Measurements from ENCODE around the gene C2orf92.
A peak's percentile ranks its signal among the peaks of the same experiment; 100 is the strongest.

The C2orf92 gene

GRCh38 chr2:97742381-97742847 lies 72.9 kb downstream of the C2orf92 start:
- TF ChIP-seq, protein P1, sequence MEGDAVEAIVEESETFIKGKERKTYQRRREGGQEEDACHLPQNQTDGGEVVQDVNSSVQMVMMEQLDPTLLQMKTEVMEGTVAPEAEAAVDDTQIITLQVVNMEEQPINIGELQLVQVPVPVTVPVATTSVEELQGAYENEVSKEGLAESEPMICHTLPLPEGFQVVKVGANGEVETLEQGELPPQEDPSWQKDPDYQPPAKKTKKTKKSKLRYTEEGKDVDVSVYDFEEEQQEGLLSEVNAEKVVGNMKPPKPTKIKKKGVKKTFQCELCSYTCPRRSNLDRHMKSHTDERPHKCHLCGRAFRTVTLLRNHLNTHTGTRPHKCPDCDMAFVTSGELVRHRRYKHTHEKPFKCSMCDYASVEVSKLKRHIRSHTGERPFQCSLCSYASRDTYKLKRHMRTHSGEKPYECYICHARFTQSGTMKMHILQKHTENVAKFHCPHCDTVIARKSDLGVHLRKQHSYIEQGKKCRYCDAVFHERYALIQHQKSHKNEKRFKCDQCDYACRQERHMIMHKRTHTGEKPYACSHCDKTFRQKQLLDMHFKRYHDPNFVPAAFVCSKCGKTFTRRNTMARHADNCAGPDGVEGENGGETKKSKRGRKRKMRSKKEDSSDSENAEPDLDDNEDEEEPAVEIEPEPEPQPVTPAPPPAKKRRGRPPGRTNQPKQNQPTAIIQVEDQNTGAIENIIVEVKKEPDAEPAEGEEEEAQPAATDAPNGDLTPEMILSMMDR (IDR thresholded peaks at IDR 0.05; ENCODE audit: insufficient read depth, low read depth, low read length, missing control alignments): no peak
- peak; percentile 20 for DNase-seq (ENCODE audit: low read depth)
- no peak overlapping the region for H3K4me3 ChIP-seq (ENCODE audit: low read depth, low read length)

- no peak overlapping the region for H3K4me3 ChIP-seq (ENCODE audit: low read depth, low read length)
- DNase-seq (ENCODE audit: low read depth): no peak
- TF ChIP-seq, protein P1 (IDR thresholded peaks at IDR 0.05; ENCODE audit: insufficient read depth, low read depth, low read length, missing control alignments): no peak
Observed at GRCh38 chr2:97743913-97744312, 74.4 kb downstream of the C2orf92 start.

GRCh38 chr2:97745474-97746174 lies 76.1 kb downstream of the C2orf92 start:
- TF ChIP-seq, protein P1 (IDR thresholded peaks at IDR 0.05; ENCODE audit: insufficient read depth, low read depth, low read length, missing control alignments): no peak
- DNase-seq (ENCODE audit: low read depth): peak; percentile 71
- no peak overlapping the region for H3K4me3 ChIP-seq (ENCODE audit: low read depth, low read length)

DNA sequence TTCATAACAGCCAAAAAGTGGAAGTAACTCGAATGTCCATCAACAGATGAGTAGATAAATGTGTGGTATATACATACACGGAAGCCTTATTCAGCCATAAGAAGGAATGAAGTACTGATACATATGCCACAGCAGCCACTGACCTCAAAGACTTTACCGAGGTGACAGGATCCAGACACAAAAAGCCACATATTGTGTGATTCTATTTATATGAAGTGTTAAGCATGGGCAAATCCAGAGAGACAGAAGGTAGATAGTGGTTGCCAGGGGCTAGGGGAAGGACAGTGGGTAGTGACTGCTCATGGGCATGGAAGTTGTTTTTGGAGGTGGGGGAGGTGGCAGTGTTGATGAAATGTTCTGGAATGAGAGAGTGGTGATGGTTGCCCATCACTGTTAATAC lies 77.8 kb downstream of the C2orf92 start:
- no peak overlapping the region for H3K4me3 ChIP-seq (ENCODE audit: low read depth, low read length)
- no peak for DNase-seq (ENCODE audit: low read depth)
- TF ChIP-seq, protein P1 (IDR thresholded peaks at IDR 0.05; ENCODE audit: insufficient read depth, low read depth, low read length, missing control alignments): no peak

- DNase-seq (ENCODE audit: low read depth): no peak
- no peak overlapping the region for H3K4me3 ChIP-seq (ENCODE audit: low read depth, low read length)
- TF ChIP-seq, protein P1 (IDR thresholded peaks at IDR 0.05; ENCODE audit: insufficient read depth, low read depth, low read length, missing control alignments): no peak
Observed at GRCh38 chr2:97747716-97748115, 78.2 kb downstream of the C2orf92 start.

DNA sequence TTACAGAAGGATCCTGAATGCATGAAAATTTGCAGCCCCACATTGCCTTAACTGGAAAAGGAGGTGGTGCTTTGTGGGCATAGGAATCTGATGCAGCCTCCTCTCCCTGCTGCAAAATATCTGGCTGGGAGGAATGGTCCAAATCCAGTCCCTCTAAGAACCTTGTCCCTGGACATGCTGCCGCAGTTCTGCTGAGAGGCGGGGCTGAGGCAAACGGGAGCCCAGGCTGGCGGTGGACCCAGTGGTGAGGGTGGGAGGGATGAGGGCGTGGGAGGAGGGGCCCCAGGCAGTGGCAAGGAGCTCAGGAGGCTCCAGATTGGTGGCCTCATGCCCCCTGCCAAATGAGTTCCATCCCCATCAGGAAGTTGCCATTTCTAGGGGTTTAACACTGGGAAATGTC lies 80.1 kb downstream of the C2orf92 start:
- no peak overlapping the region for H3K4me3 ChIP-seq (ENCODE audit: low read depth, low read length)
- TF ChIP-seq, protein P1 (IDR thresholded peaks at IDR 0.05; ENCODE audit: insufficient read depth, low read depth, low read length, missing control alignments): no peak
- no peak for DNase-seq (ENCODE audit: low read depth)

GRCh38 chr2:97750017-97750416 lies 80.5 kb downstream of the C2orf92 start:
- no peak for DNase-seq (ENCODE audit: low read depth)
- no peak overlapping the region for H3K4me3 ChIP-seq (ENCODE audit: low read depth, low read length)
- TF ChIP-seq, protein P1 (IDR thresholded peaks at IDR 0.05; ENCODE audit: insufficient read depth, low read depth, low read length, missing control alignments): no peak

Data from GM12865 (cell line).